A549 treated with RU486 at 1 μM for 4 hours (cell line): ENCODE data around the gene DPYSL5. TPM values are rescaled to one million over a fixed set of nuclear protein-coding genes. Genes with fewer than 3 reads are reported as not detected.

ENCODE experiments used
- total RNA-seq: library from RNA; stranded (reverse); fragments of 200-300 nt; extraction: Qiagen RNA extraction; gene quantifications from 5 replicates; pipeline ENCODE4 v1.2.3, GENCODE V29; 2022; ENCODE audit warnings: low read depth

The DPYSL5 gene, protein sequence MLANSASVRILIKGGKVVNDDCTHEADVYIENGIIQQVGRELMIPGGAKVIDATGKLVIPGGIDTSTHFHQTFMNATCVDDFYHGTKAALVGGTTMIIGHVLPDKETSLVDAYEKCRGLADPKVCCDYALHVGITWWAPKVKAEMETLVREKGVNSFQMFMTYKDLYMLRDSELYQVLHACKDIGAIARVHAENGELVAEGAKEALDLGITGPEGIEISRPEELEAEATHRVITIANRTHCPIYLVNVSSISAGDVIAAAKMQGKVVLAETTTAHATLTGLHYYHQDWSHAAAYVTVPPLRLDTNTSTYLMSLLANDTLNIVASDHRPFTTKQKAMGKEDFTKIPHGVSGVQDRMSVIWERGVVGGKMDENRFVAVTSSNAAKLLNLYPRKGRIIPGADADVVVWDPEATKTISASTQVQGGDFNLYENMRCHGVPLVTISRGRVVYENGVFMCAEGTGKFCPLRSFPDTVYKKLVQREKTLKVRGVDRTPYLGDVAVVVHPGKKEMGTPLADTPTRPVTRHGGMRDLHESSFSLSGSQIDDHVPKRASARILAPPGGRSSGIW
- total RNA-seq, result 3.2 to 8.0 TPM (median 4.0 TPM) in 5 replicates

DNA sequence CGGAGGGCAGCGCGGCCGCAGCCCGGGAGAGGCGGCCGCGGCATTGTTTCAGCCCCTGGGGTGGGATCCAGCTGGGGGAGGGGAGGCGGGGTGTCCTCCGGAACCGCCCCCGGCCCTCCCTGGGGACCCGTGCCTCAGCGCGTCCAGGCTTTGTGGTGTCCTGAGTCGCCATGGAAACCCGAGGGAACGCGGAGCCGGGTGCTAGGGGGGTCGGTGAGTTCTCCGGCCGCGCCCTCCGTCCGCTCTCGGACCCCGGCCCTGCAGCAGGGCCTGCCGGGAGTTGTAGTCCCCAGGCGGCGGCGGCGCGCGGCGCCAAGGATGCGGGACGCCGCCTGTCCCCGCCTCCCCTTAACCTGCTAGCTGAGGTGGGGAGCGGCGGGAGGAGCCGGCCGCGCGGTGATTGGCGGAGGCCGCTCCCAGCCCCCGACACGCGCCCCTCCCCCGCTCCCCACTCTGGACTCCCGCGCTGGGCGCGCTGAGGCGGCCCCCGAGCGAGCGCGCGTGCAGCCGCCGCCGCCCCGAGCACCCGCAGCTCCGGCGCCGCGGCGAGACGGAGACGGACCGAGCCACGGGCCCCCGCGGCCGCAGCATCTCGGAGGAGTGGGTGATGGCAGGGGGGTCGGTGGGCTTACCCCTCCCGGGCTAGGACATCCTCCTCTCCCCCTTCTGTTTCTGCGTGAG is at the start of gene DPYSL5:
TSS of gene DPYSL5 (plus strand) at position 478 of the 681 bp plus-strand sequence. CDS start 50,368 bp downstream, outside the sequence.

DNA sequence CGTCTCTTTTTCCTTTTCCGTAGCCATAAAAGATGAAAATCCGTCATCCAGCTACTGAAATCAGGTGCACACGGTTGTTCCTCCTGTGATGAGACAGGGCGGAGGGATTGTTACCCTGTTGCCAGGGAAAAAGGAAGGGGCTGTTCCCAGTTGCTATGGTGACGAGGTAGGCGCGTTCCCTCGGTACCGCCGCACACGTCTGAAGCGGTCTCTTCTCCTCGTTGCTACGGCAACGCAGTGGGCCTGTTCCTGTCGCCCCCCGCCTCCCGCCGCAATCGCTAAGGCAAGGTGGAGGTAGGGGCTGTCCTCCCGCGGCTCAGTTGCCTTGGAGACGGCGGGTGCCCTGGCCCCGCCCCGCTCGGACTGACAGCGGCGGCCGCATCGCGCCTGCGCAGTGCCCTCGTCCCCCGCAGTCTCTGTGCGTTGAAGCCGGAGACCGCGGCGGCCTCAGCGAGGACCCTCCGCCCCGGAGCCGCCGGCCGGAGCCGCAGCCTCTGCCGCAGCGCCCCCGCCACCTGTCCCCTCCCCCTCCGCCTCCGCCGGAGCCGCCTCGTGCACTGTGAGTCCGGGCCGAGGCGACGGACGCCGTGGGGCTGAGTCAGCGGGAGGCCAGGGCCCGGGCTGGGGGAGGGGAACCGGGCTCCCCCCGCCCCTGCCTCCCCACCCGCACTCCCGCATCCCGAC is 122.5 kb downstream of the DPYSL5 start, which contains the start of gene MAPRE3:
TSS of gene MAPRE3 (plus strand) at position 394 of the 684 bp plus-strand sequence. CDS start 51,582 bp downstream, outside the sequence.

Other genes with a start within 250 kb of the DPYSL5 start
- 0.20 to 0.28 TPM in 2 of 5 replicates, not detected in the others for gene CIB4, start 206.8 kb upstream of the DPYSL5 start, total RNA-seq
- gene KCNK3, start 155.4 kb upstream of the DPYSL5 start, total RNA-seq, result 1.0 to 2.1 TPM (median 1.7 TPM) in 5 replicates
- 36.2 to 45.2 TPM (median 40.6 TPM) in 5 replicates for gene SLC35F6, start 83.8 kb upstream of the DPYSL5 start, total RNA-seq
- gene CENPA, start 62.1 kb upstream of the DPYSL5 start, total RNA-seq, result 47.2 to 64.0 TPM (median 55.1 TPM) in 5 replicates
- 12.3 to 16.4 TPM (median 14.0 TPM) in 5 replicates for gene MAPRE3, start 122.5 kb downstream of the DPYSL5 start, total RNA-seq
- 52.2 to 69.6 TPM (median 67.5 TPM) in 5 replicates for gene TMEM214, start 184.8 kb downstream of the DPYSL5 start, total RNA-seq
- 29.3 to 32.7 TPM (median 31.2 TPM) in 5 replicates for gene AGBL5, start 203.5 kb downstream of the DPYSL5 start, total RNA-seq
- 547 to 603 TPM (median 568 TPM) in 5 replicates for gene OST4, start 223.5 kb downstream of the DPYSL5 start, total RNA-seq
- 0.33 to 0.69 TPM (median 0.57 TPM) in 5 replicates for gene EMILIN1, start 230.5 kb downstream of the DPYSL5 start, total RNA-seq
- 6.9 to 9.7 TPM (median 8.9 TPM) in 5 replicates for gene KHK, start 238.6 kb downstream of the DPYSL5 start, total RNA-seq